GM23338 (cell line): Measurements from ENCODE around the gene TNFRSF21. TPM values are rescaled to one million over a fixed set of nuclear protein-coding genes. Genes with fewer than 3 reads are reported as not detected.

Source experiments
- ATAC-seq: fragments of 200-7000 bp; cut with Tn5 transposase; 3 replicates; pipeline ENCODE4 v1.9.1; 2020
- DNase-seq: peaks from one replicate; pipeline ENCODE4 v3.0.0-alpha.2; 2015; ENCODE audit warnings: low spot score
- H2AFZ ChIP-seq: fragments of 200-600 bp; sonication (generic); 2 replicates; pipeline ENCODE4 v1.8.0; 2016; ENCODE audit warnings: antibody characterized with exemption, mild to moderate bottlenecking, moderate library complexity
- H3F3A ChIP-seq: fragments of 200-600 bp; sonication (generic); replicated peaks from 2 replicates; pipeline ENCODE4 v1.8.0; 2017; ENCODE audit warnings: antibody characterized with exemption, mixed run types, low read depth
- H3K27ac ChIP-seq: fragments of 200-600 bp; sonication (generic); 2 replicates; pipeline ENCODE4 v1.6.1; 2016; ENCODE audit warnings: low read depth
- H3K27me3 ChIP-seq: fragments of 200-600 bp; sonication (generic); 2 replicates; pipeline ENCODE4 v1.8.0; 2016; ENCODE audit warnings: mild to moderate bottlenecking, mixed run types, moderate library complexity; ENCODE audit not compliant: insufficient read depth
- H3K36me3 ChIP-seq: fragments of 200-600 bp; sonication (generic); 2 replicates; pipeline ENCODE4 v1.8.0; 2016; ENCODE audit warnings: mild to moderate bottlenecking; ENCODE audit not compliant: insufficient read depth
- H3K4me1 ChIP-seq: fragments of 200-600 bp; sonication (generic); 2 replicates; pipeline ENCODE4 v1.8.0; 2016; ENCODE audit warnings: mild to moderate bottlenecking, moderate library complexity; ENCODE audit not compliant: insufficient read depth
- H3K4me2 ChIP-seq: fragments of 200-600 bp; sonication (generic); 2 replicates; pipeline ENCODE4 v1.7.1; 2017; ENCODE audit warnings: mixed run types
- H3K4me3 ChIP-seq: fragments of 200-600 bp; sonication (generic); 2 replicates; pipeline ENCODE4 v1.6.1; 2016; ENCODE audit warnings: mixed run types
- H3K79me2 ChIP-seq: fragments of 200-600 bp; sonication (generic); replicated peaks from 2 replicates; pipeline ENCODE4 v1.8.0; 2017; ENCODE audit warnings: mild to moderate bottlenecking; ENCODE audit not compliant: insufficient read depth
- H3K9me2 ChIP-seq: fragments of 200-600 bp; sonication (generic); 2 replicates; pipeline ENCODE4 v1.8.0; 2017; ENCODE audit not compliant: insufficient read depth
- H4K20me1 ChIP-seq: fragments of 200-600 bp; sonication (generic); replicated peaks from 2 replicates; pipeline ENCODE4 v1.8.0; 2017; ENCODE audit warnings: mild to moderate bottlenecking; ENCODE audit not compliant: insufficient read depth
- H3K27ac Mint-ChIP-seq: 2 replicates; pipeline ENCODE4 v1.8.0; 2020; ENCODE audit warnings: inconsistent platforms, mild to moderate bottlenecking, moderate library complexity, mixed read lengths
- H3K27me3 Mint-ChIP-seq: 3 replicates; pipeline ENCODE4 v1.8.0; 2022; ENCODE audit warnings: low read depth, mild to moderate bottlenecking, moderate library complexity, mixed read lengths, inconsistent platforms; ENCODE audit not compliant: insufficient read depth, poor library complexity
- H3K36me3 Mint-ChIP-seq: 3 replicates; pipeline ENCODE4 v1.8.0; 2021; ENCODE audit warnings: low read depth, mild to moderate bottlenecking, inconsistent platforms, moderate library complexity, mixed read lengths
- H3K4me1 Mint-ChIP-seq: 3 replicates; pipeline ENCODE4 v1.8.0; 2020; ENCODE audit warnings: mild to moderate bottlenecking, inconsistent platforms, mixed read lengths
- H3K4me3 Mint-ChIP-seq: 3 replicates; pipeline ENCODE4 v1.8.0; 2021; ENCODE audit warnings: moderate library complexity, mild to moderate bottlenecking, inconsistent platforms, mixed read lengths
- H3K9me3 Mint-ChIP-seq: 3 replicates; pipeline ENCODE4 v1.8.0; 2020; ENCODE audit warnings: moderate library complexity, mild to moderate bottlenecking, inconsistent platforms, mixed read lengths
- CREB1 ChIP-seq: fragments of 250-450 bp; sonication (Bioruptor Pico); IDR thresholded peaks from 2 replicates; pipeline ENCODE4 v1.5.0; 2020; ENCODE audit warnings: low read depth, mild to moderate bottlenecking, moderate library complexity
- EZH2 ChIP-seq: fragments of 200-600 bp; sonication (generic); IDR thresholded peaks from one replicate; pipeline ENCODE4 v1.8.0; 2017; ENCODE audit warnings: antibody characterized with exemption, mild to moderate bottlenecking, low read depth; ENCODE audit not compliant: unreplicated experiment
- EZH2phosphoT487 ChIP-seq: fragments of 200-600 bp; sonication (generic); IDR thresholded peaks from one replicate; pipeline ENCODE4 v1.8.1; 2018; ENCODE audit warnings: antibody characterized with exemption; ENCODE audit not compliant: unreplicated experiment
- JUNB ChIP-seq: IDR thresholded peaks from one replicate; pipeline ENCODE4 v1.6.1; 2016; ENCODE audit warnings: antibody characterized with exemption; ENCODE audit not compliant: unreplicated experiment
- POLR2AphosphoS5 ChIP-seq: IDR thresholded peaks from 2 replicates; pipeline ENCODE4 v1.6.1; 2016; ENCODE audit warnings: antibody characterized with exemption, low read depth
- STAT1 ChIP-seq: IDR thresholded peaks from one replicate; pipeline ENCODE4 v1.6.1; 2016; ENCODE audit warnings: antibody characterized with exemption; ENCODE audit not compliant: unreplicated experiment
- ZNF114 ChIP-seq: fragments of 250-450 bp; sonication (Bioruptor Pico); IDR thresholded peaks from 2 replicates; pipeline ENCODE4 v1.5.0; 2020; ENCODE audit warnings: mild to moderate bottlenecking, moderate library complexity
- polyA plus RNA-seq: library from polyadenylated mRNA; unstranded; fragments of >200 nt; fragmentation: Nextera tagmentation; extraction: Ambion mirVana; gene quantifications from 2 replicates; pipeline ENCODE4 v1.2.1, GENCODE V29; 2016
- total RNA-seq: library from RNA; depleted of rRNA; stranded (reverse); fragments of >200 nt; shearing (Covaris generic); gene quantifications from 2 replicates; pipeline ENCODE4 v1.2.3, GENCODE V29; 2014
- TF ChIP-seq, protein P1 (sequence below): fragments of 250-450 bp; sonication (Bioruptor Pico); IDR thresholded peaks from 2 replicates; pipeline ENCODE4 v1.5.0; 2020; ENCODE audit warnings: mild to moderate bottlenecking, moderate library complexity
- TF ChIP-seq, protein P2 (sequence below): IDR thresholded peaks from 2 replicates; pipeline ENCODE4 v1.6.1; 2016; ENCODE audit warnings: antibody characterized with exemption

Gene TNFRSF21
- total and polyA plus RNA-seq, 2 experiments from 2014 or later, result 22.1 to 48.1 TPM

DNA sequence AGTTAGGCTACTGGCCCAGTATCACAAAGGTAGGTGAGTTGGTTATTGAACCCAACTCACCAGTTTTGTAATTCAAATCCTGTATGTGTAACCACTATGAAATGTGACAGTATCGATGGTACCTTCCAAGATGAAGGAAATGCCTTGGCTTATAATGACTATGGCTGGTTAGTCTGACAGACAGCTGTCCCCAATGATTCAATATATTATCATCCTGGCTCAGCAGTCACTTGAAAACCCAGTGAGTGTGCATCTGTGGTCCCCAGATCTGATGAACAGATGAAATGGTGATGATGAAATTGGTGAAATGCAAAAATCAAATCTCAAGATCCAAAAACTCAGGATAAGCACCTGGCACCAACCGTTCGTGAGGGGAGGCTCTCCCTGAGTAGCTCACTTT is 54.8 kb downstream of the TNFRSF21 start:
- H3K4me2 ChIP-seq, result no peak overlapping the region
- no peaks in the 10 kb centered on the region for H3K27me3 ChIP-seq
- DNase-seq (no peak), ATAC-seq (no peak)
- H4K20me1 ChIP-seq, result peaks cover 6% of the 10 kb centered on the region
- Mint-ChIP-seq H3K27ac (no peak overlapping the region), H3K4me1 (peaks cover 4% of the 10 kb centered on the region; the same call in 2 of the 3 replicates), H3K4me3 (no peak overlapping the region), H3K36me3 (peaks cover 28% of the 10 kb centered on the region), H3K27me3 (no peaks in the 10 kb centered on the region), H3K9me3 (no peaks in the 10 kb centered on the region)
- 0 out of 2 replicates have a peak, but pooled peaks cover 4% of the 10 kb centered on the region for H3K9me2 ChIP-seq
- no peak for TF ChIP-seq EZH2
- TF ChIP-seq, protein P1, sequence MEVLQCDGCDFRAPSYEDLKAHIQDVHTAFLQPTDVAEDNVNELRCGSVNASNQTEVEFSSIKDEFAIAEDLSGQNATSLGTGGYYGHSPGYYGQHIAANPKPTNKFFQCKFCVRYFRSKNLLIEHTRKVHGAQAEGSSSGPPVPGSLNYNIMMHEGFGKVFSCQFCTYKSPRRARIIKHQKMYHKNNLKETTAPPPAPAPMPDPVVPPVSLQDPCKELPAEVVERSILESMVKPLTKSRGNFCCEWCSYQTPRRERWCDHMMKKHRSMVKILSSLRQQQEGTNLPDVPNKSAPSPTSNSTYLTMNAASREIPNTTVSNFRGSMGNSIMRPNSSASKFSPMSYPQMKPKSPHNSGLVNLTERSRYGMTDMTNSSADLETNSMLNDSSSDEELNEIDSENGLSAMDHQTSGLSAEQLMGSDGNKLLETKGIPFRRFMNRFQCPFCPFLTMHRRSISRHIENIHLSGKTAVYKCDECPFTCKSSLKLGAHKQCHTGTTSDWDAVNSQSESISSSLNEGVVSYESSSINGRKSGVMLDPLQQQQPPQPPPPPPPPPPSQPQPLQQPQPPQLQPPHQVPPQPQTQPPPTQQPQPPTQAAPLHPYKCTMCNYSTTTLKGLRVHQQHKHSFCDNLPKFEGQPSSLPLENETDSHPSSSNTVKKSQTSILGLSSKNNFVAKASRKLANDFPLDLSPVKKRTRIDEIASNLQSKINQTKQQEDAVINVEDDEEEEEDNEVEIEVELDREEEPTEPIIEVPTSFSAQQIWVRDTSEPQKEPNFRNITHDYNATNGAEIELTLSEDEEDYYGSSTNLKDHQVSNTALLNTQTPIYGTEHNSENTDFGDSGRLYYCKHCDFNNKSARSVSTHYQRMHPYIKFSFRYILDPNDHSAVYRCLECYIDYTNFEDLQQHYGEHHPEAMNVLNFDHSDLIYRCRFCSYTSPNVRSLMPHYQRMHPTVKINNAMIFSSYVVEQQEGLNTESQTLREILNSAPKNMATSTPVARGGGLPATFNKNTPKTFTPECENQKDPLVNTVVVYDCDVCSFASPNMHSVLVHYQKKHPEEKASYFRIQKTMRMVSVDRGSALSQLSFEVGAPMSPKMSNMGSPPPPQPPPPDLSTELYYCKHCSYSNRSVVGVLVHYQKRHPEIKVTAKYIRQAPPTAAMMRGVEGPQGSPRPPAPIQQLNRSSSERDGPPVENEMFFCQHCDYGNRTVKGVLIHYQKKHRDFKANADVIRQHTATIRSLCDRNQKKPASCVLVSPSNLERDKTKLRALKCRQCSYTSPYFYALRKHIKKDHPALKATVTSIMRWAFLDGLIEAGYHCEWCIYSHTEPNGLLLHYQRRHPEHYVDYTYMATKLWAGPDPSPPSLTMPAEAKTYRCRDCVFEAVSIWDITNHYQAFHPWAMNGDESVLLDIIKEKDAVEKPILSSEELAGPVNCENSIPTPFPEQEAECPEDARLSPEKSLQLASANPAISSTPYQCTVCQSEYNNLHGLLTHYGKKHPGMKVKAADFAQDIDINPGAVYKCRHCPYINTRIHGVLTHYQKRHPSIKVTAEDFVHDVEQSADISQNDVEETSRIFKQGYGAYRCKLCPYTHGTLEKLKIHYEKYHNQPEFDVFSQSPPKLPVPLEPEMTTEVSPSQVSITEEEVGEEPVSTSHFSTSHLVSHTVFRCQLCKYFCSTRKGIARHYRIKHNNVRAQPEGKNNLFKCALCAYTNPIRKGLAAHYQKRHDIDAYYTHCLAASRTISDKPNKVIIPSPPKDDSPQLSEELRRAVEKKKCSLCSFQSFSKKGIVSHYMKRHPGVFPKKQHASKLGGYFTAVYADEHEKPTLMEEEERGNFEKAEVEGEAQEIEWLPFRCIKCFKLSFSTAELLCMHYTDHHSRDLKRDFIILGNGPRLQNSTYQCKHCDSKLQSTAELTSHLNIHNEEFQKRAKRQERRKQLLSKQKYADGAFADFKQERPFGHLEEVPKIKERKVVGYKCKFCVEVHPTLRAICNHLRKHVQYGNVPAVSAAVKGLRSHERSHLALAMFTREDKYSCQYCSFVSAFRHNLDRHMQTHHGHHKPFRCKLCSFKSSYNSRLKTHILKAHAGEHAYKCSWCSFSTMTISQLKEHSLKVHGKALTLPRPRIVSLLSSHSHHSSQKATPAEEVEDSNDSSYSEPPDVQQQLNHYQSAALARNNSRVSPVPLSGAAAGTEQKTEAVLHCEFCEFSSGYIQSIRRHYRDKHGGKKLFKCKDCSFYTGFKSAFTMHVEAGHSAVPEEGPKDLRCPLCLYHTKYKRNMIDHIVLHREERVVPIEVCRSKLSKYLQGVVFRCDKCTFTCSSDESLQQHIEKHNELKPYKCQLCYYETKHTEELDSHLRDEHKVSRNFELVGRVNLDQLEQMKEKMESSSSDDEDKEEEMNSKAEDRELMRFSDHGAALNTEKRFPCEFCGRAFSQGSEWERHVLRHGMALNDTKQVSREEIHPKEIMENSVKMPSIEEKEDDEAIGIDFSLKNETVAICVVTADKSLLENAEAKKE (CRISPR knock-in tag), result no peak
- no peak for TF ChIP-seq EZH2phosphoT487
- no peak for TF ChIP-seq ZNF114 (CRISPR knock-in tag)
- no peak for TF ChIP-seq POLR2AphosphoS5
- no peak for TF ChIP-seq STAT1
- TF ChIP-seq CREB1 (CRISPR knock-in tag), result no peak
- H3K4me1 ChIP-seq, result no peaks in the 10 kb centered on the region; the same call in 1 of the 2 replicates
- no peaks in the 10 kb centered on the region; the same call in 1 of the 2 replicates for H3K36me3 ChIP-seq
- H3K27ac ChIP-seq, result no peak overlapping the region
- no peaks in the 10 kb centered on the region for H3F3A ChIP-seq
- H3K79me2 ChIP-seq, result peaks cover 61% of the 10 kb centered on the region
- no peak overlapping the region for H3K4me3 ChIP-seq
- no peak overlapping the region for H2AFZ ChIP-seq

DNA sequence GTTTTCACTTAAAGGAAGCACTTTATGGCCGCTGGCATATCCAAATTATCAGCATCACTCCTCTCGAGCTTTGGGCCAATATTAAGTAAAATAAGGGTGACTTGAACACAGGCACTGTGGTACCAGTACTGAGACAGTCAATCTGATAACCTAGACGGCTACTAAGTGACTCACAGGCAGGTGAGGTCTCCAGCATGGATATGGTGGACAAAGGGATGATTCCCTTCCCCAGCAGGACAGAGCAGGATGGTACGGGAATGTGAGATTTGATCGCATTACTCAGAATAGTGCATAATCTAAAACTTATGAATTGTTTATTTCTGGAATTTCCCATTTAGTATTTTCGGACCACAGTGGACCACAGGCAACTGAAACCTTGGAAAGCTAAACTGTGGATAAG is 55.7 kb downstream of the TNFRSF21 start:
- no peak overlapping the region for H3K4me3 ChIP-seq
- no peaks in the 10 kb centered on the region for H3K9me2 ChIP-seq
- H3K27ac ChIP-seq, result no peak overlapping the region
- H3K4me3 Mint-ChIP-seq, result no peak overlapping the region
- H3K27me3 ChIP-seq, result no peaks in the 10 kb centered on the region
- H3K27ac Mint-ChIP-seq, result no peak overlapping the region
- DNase-seq (no peak), ATAC-seq (no peak)
- peaks cover 26% of the 10 kb centered on the region; the same call in 2 of the 3 replicates for H3K36me3 Mint-ChIP-seq
- H3K36me3 ChIP-seq, result no peaks in the 10 kb centered on the region; the same call in 1 of the 2 replicates
- H4K20me1 ChIP-seq, result peaks cover 6% of the 10 kb centered on the region
- H3K9me3 Mint-ChIP-seq, result no peaks in the 10 kb centered on the region
- H3K79me2 ChIP-seq, result peaks cover 61% of the 10 kb centered on the region
- H2AFZ ChIP-seq, result no peak overlapping the region
- H3F3A ChIP-seq, result no peaks in the 10 kb centered on the region
- H3K4me1 ChIP-seq, result no peaks in the 10 kb centered on the region; the same call in 1 of the 2 replicates
- H3K4me2 ChIP-seq, result no peak overlapping the region
- no peaks in the 10 kb centered on the region for H3K27me3 Mint-ChIP-seq
- peaks cover 10% of the 10 kb centered on the region; the same call in 2 of the 3 replicates for H3K4me1 Mint-ChIP-seq
- TF ChIP-seq JUNB (no peak), EZH2 (no peak)
- TF ChIP-seq, protein P2, sequence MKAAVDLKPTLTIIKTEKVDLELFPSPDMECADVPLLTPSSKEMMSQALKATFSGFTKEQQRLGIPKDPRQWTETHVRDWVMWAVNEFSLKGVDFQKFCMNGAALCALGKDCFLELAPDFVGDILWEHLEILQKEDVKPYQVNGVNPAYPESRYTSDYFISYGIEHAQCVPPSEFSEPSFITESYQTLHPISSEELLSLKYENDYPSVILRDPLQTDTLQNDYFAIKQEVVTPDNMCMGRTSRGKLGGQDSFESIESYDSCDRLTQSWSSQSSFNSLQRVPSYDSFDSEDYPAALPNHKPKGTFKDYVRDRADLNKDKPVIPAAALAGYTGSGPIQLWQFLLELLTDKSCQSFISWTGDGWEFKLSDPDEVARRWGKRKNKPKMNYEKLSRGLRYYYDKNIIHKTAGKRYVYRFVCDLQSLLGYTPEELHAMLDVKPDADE, result no peak
